Thyroid gland (tissue), 4 donors: ENCODE data around the gene WNT7A. TPM values are rescaled to one million over a fixed set of nuclear protein-coding genes. Genes with fewer than 3 reads are reported as not detected.

Experiments used
- DNase-seq, 2 donors: peaks; one replicate each; pipeline ENCODE4 v3.0.0-alpha.2; 2019
- H3K27ac ChIP-seq, 3 donors: fragments of 200-600 bp; sonication (generic); 1 replicate in 2 of 3; 2 replicates in 1 of 3; pipeline ENCODE4 v1.5.1; 2016 to 2019; ENCODE audit warnings: mild to moderate bottlenecking in 1 of 3, moderate library complexity in 1 of 3
- H3K27me3 ChIP-seq: fragments of 200-600 bp; sonication (generic); one replicate; pipeline ENCODE4 v1.5.1; 2019
- H3K36me3 ChIP-seq, 2 donors: fragments of 200-600 bp; sonication (generic); one replicate each; pipeline ENCODE4 v1.5.1; 2016 to 2019
- H3K4me1 ChIP-seq, 2 donors: fragments of 200-600 bp; sonication (generic); one replicate each; pipeline ENCODE4 v1.5.1; 2017 to 2019
- H3K4me3 ChIP-seq, 3 donors: fragments of 200-600 bp; sonication (generic); replicated peaks in 1 of 3; 1 replicate in 2 of 3; 2 replicates in 1 of 3; pipeline ENCODE4 v1.5.1; 2016; ENCODE audit warnings: mild to moderate bottlenecking in 1 of 3
- H3K9me3 ChIP-seq: fragments of 200-600 bp; sonication (generic); one replicate; pipeline ENCODE4 v1.5.1; 2017
- CTCF ChIP-seq, 6 experiments: fragments of 200-600 bp in 3 of 6; fragments of 450-650 bp in 3 of 6; sonication (generic) in 3 of 6; IDR thresholded peaks; one replicate each; pipeline ENCODE4 v1.5.1; 2016 to 2019; ENCODE audit warnings: antibody characterized with exemption in 6 of 6, mild to moderate bottlenecking in 2 of 6, inconsistent platforms in 1 of 6, moderate library complexity in 1 of 6
- POLR2A ChIP-seq, 2 donors: fragments of 450-650 bp; IDR thresholded peaks; one replicate each; pipeline ENCODE4 v1.6.1; 2017; ENCODE audit warnings: antibody characterized with exemption in 2 of 2, mild to moderate bottlenecking in 2 of 2, moderate library complexity in 1 of 2
- WGBS, 2 donors: methylation state at CpG; one replicate each; pipeline ENCODE4 v1.1.5; 2017; 5-methylcytosine and 5-hydroxymethylcytosine counted together
- intact Hi-C: fragments of 100-400 bp; cut with DNase I; formaldehyde crosslinking; loops from one replicate; pipeline ENCODE4 v1.15.1; 2023
- total RNA-seq, 4 donors: library from RNA; depleted of rRNA; stranded (reverse); fragments of >200 nt; gene quantifications; one replicate each; pipeline ENCODE4 v1.2.3, GENCODE V29; 2016

WNT7A gene
- total RNA-seq, 4 donors from 2014 or later: not detected

- Histone ChIP-seq H3K4me1 (no peaks in the 10 kb centered on the region), H3K36me3 (no peaks in the 10 kb centered on the region), H3K4me3 (no peak overlapping the region), H3K9me3 (no peaks in the 10 kb centered on the region), H3K27ac (no peak overlapping the region), H3K27me3 (no peaks in the 10 kb centered on the region)
- DNase-seq: no peak
- WGBS, 2 donors: 77 to 84% methylated on average over 4 to 7 of the region's 7 CpGs
- intact Hi-C loops: no loop called here
- no peak for TF ChIP-seq POLR2A (IDR thresholded peaks at IDR 0.05)
- TF ChIP-seq CTCF (IDR thresholded peaks at IDR 0.05): no peak
Observed at GRCh38 chr3:13772321-13772745, 107.5 kb downstream of the WNT7A start.

GRCh38 chr3:13771496-13771895, 108.4 kb downstream of the WNT7A start:
- Histone ChIP-seq H3K27ac (no peak overlapping the region), H3K27me3 (no peaks in the 10 kb centered on the region), H3K9me3 (no peaks in the 10 kb centered on the region), H3K4me3 (no peak overlapping the region), H3K4me1 (no peaks in the 10 kb centered on the region), H3K36me3 (no peaks in the 10 kb centered on the region)
- WGBS, 2 donors: 82 to 88% methylated on average over 9 of the region's 9 CpGs
- intact Hi-C loops: no loop called here
- no peak for DNase-seq
- TF ChIP-seq POLR2A (IDR thresholded peaks at IDR 0.05) (no peak), CTCF (IDR thresholded peaks at IDR 0.05) (no peak)

GRCh38 chr3:13770170-13771169, 109.4 kb downstream of the WNT7A start:
- TF ChIP-seq CTCF (IDR thresholded peaks at IDR 0.05) (no peak), POLR2A (IDR thresholded peaks at IDR 0.05) (no peak)
- H3K9me3 ChIP-seq: no peaks in the 10 kb centered on the region
- H3K36me3 ChIP-seq: no peaks in the 10 kb centered on the region
- no peaks in the 10 kb centered on the region for H3K27me3 ChIP-seq
- no peak for DNase-seq
- no peak overlapping the region for H3K27ac ChIP-seq
- H3K4me3 ChIP-seq: no peak overlapping the region
- intact Hi-C loops: no loop called here
- 70 to 73% methylated on average over 9 of the region's 9 CpGs for WGBS, 2 donors
- H3K4me1 ChIP-seq: no peaks in the 10 kb centered on the region

- Histone ChIP-seq H3K36me3 (no peaks in the 10 kb centered on the region), H3K4me1 (no peaks in the 10 kb centered on the region), H3K9me3 (no peaks in the 10 kb centered on the region), H3K27ac (no peak overlapping the region), H3K27me3 (no peaks in the 10 kb centered on the region), H3K4me3 (no peak overlapping the region)
- 78 to 93% methylated on average over 8 of the region's 8 CpGs for WGBS, 2 donors
- no peak for DNase-seq
- no peak for TF ChIP-seq POLR2A (IDR thresholded peaks at IDR 0.05)
- TF ChIP-seq CTCF (IDR thresholded peaks at IDR 0.05): no peak
- intact Hi-C loops: no loop called here
Observed at GRCh38 chr3:13769422-13769821, 110.4 kb downstream of the WNT7A start.

- WGBS, 2 donors: 78 to 80% methylated on average over 8 to 11 of the region's 11 CpGs
- Histone ChIP-seq H3K9me3 (no peaks in the 10 kb centered on the region), H3K4me3 (no peak overlapping the region), H3K27ac (no peak overlapping the region), H3K4me1 (no peaks in the 10 kb centered on the region), H3K27me3 (no peaks in the 10 kb centered on the region), H3K36me3 (no peaks in the 10 kb centered on the region)
- no peak for TF ChIP-seq POLR2A (IDR thresholded peaks at IDR 0.05)
- no peak for TF ChIP-seq CTCF (IDR thresholded peaks at IDR 0.05)
- intact Hi-C loops: no loop called here
- DNase-seq: no peak
Observed at GRCh38 chr3:13768453-13768852, 111.4 kb downstream of the WNT7A start.
